Stimulated activated CD8-positive, alpha-beta memory T cell treated with anti-CD3 and anti-CD28 coated beads, Interleukin-12 subunit alpha, Interleukin-12 subunit beta, amount 100 ng/mL, for 4 hours (primary cell): Measurements from ENCODE around the gene BOD1L1.

Source experiments
- DNase-seq: peaks from one replicate; pipeline ENCODE4 v3.0.0-alpha.2; 2020; ENCODE audit warnings: low read depth

Gene BOD1L1

DNA sequence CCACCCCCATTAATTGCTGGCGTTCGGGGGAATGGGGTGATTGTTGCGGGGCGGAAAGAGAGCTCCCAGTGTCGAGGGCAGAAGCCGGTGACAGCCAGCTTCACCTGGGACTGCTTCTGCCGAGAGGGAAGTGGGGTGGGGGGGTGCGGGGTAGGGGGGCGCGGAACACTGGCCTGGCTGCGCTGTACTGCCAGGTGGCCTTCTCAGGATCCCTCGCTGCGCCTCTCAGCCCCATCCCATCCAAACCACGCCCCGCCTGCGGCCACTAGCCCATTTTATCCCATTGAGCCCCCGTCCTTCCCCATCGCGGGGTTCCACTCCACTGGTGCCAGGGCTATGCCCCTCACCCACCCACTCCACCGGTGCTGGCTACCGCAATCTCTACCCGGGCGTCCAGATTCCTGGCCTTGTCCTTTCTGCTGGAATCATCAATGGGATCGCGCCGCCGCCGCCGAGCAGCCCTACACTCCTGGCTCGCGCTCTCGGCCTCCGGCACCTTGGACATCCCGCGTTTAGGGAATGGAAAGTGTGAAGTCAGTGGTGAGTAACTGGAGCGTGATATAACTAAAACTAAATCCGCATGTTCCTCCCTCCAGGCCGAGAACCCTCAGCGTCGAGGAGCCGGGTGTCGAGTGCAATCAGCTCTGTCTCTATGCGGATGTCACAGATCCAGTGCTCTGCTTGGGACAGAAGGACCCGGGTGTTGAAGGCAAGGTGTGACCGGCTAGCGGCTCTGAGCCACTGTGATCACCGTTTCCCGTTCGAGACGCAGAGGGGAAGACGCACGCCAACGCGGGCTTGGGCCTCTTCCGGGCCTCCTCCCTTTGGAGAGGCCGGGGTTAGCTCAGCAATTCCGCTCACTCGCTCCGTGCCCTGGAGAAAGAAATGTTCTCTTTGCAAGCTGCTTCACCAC, 103.7 kb downstream of the BOD1L1 start:
- no peak for DNase-seq

DNA sequence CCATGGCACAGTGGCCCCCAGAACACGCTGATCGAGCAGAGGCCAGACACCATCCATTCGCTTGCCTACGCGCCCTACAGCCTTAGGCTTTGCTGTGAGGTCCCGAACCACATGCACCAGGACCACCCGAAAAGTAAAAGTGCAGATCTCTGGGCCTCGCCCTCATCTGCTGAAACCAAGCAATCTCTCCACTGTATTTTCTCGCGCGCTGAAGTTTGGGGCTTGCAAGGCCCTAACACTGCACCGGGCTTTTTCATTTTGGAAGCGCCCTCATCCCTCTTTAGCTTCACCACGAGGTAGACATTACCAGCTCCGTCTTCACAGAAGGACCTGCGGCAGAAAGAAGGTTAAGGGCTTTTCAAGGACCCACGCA, 104.4 kb downstream of the BOD1L1 start:
- DNase-seq: no peak

DNA sequence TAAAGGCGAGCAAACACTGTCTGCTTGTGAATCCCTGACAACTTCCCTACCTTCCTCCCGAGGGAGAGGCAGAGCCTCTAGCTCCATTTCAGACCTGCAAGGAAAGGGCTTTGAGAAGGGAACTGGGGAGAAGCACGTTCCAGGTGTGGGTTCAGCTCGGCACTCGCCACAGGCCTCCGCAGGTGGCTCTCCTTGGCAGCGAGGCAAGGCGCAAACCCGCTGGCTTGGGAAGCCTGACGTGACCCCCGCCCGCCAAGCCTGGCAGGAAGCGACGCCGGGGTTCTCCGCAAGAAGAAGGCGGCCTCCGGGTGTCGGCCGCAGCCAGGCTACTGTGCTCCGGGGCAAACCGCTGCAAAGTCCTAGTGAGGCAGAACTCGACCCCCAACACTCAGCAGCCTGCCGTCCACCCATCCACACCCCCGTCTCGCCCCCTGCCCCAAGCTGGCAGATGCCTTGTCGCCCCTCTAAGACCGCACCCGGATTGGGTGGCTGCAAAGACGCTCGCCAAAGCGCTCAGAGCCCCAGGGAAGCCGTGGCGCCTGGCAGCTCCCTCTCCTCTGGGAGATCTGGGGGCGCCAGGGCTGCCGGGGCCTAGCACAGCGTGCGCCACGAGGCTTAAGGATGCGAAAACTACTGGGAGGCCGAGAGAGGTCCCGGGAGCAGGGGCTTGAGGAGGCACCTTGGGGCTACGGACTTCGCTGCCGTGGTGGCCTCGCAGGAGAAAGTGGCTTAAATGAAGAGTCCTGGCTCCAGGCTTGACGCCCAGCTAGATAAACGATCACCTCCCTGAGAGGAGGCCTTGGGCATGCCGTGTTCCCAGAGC, 105.0 kb downstream of the BOD1L1 start:
- no peak for DNase-seq

DNA sequence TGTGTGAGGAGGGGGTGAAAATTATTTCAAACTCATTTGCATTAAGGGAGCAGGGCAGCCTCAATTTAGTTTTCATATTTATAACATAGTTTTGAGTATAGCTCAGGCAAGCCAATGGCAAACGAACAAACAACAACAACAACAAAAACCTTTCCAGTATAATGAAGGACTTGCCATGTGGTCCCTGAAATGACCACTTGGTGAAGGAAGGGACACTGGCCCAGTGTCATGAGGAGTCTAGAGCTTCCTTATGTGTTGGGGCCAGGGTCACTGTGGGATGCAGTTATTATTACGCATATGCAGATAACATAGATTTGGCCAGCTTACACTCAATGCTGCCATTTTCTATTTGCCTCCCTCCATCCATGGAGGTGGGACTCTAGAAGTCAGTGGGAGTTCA, 106.5 kb downstream of the BOD1L1 start:
- no peak for DNase-seq
